Measurements from ENCODE around the gene GSN.
A peak's percentile ranks its signal among the peaks of the same experiment; 100 is the strongest.

- no peak for TF ChIP-seq POLR2A (IDR thresholded peaks at IDR 0.05)
- TF ChIP-seq CTCF (IDR thresholded peaks at IDR 0.05): no peak
- TF ChIP-seq POLR2AphosphoS5 (IDR thresholded peaks at IDR 0.05): peak; percentile 5 to 57 (median 56)
- no peak for TF ChIP-seq EP300 (IDR thresholded peaks at IDR 0.05)
Observed at GRCh38 chr9:121305269-121305994, 37.5 kb downstream of the GSN start.
